Caco-2 (cell line): Measurements from ENCODE around the gene INS. TPM values are rescaled to one million over a fixed set of nuclear protein-coding genes. Genes with fewer than 3 reads are reported as not detected.

ENCODE experiments used
- BruUV-seq: library from RNA; stranded (reverse); fragments of 400-500 nt; replicated peaks from 2 replicates; lab custom pipeline; 2021; lab: Mats Ljungman, UMichigan
- CTCF ChIA-PET: fragments of 300-600 bp; sonication (Branson Sonifier 250); formaldehyde crosslinking; loops from one replicate; lab custom pipeline; 2022; ENCODE audit warnings: antibody characterized with exemption; lab: Charles Lee
- POLR2A ChIA-PET: fragments of 300-600 bp; sonication (Branson Sonifier 250); formaldehyde crosslinking; loops from one replicate; lab custom pipeline; 2022; ENCODE audit warnings: antibody characterized with exemption; lab: Charles Lee
- DNase-seq, 2 experiments: peaks; one replicate each; pipeline versions ENCODE4 v3.0.0 to v3.0.0-alpha.2; 2020 to 2022
- H3K27me3 ChIP-seq: replicated peaks from 2 replicates; pipeline ENCODE4 v1.6.0; 2011; ENCODE audit warnings: low read length; ENCODE audit not compliant: control insufficient read depth, insufficient read depth
- H3K36me3 ChIP-seq: 2 replicates; pipeline ENCODE4 v1.5.1; 2011; ENCODE audit warnings: low read length; ENCODE audit not compliant: control insufficient read depth, insufficient read depth
- H3K4me1 ChIP-seq: fragments of 250-450 bp; sonication (Bioruptor Pico); 2 replicates; pipeline ENCODE4 v1.5.1; 2020; ENCODE audit warnings: mild to moderate bottlenecking
- H3K4me3 ChIP-seq: 2 replicates; pipeline ENCODE4 v1.5.1; 2011; ENCODE audit warnings: low read depth, mild to moderate bottlenecking, control low read depth, low read length
- H3K9me3 ChIP-seq: fragments of 250-450 bp; sonication (Bioruptor Pico); 2 replicates; pipeline ENCODE4 v1.5.1; 2020; ENCODE audit warnings: mild to moderate bottlenecking, moderate library complexity
- H3K27ac Mint-ChIP-seq: one replicate; pipeline ENCODE4 v1.8.0; 2022; ENCODE audit warnings: mixed read lengths; ENCODE audit not compliant: unreplicated experiment
- H3K27me3 Mint-ChIP-seq: one replicate; pipeline ENCODE4 v1.8.0; 2022; ENCODE audit warnings: mixed read lengths; ENCODE audit not compliant: insufficient read depth, unreplicated experiment
- H3K36me3 Mint-ChIP-seq: one replicate; pipeline ENCODE4 v1.8.0; 2022; ENCODE audit warnings: mild to moderate bottlenecking, mixed read lengths; ENCODE audit not compliant: insufficient read depth, unreplicated experiment
- H3K4me1 Mint-ChIP-seq: one replicate; pipeline ENCODE4 v1.8.0; 2022; ENCODE audit warnings: low read depth, mixed read lengths; ENCODE audit not compliant: unreplicated experiment
- H3K4me3 Mint-ChIP-seq: one replicate; pipeline ENCODE4 v1.8.0; 2022; ENCODE audit warnings: mild to moderate bottlenecking, moderate library complexity, mixed read lengths; ENCODE audit not compliant: unreplicated experiment
- H3K9me3 Mint-ChIP-seq: one replicate; pipeline ENCODE4 v1.8.0; 2022; ENCODE audit warnings: mixed read lengths; ENCODE audit not compliant: unreplicated experiment
- intact Hi-C: fragments of 100-400 bp; cut with micrococcal nuclease; formaldehyde crosslinking; loops from one replicate; pipeline ENCODE4 v1.10.0; 2022; ENCODE audit not compliant: unreplicated experiment
- total RNA-seq: library from RNA; stranded (reverse); gene quantifications from 2 replicates; pipeline ENCODE4 v1.2.3, GENCODE V29; 2022
- TF ChIP-seq, protein P1 (sequence below), 2 experiments: fragments of 200-600 bp in 1 of 2; IDR thresholded peaks; 1 replicate in 1 of 2; 2 replicates in 1 of 2; pipeline versions ENCODE4 v1.5.1 to v1.8.0; 2011 to 2022; ENCODE audit warnings: antibody characterized with exemption in 1 of 2, control low read depth in 1 of 2, inconsistent platforms in 1 of 2, low read depth in 1 of 2, low read length in 1 of 2, mild to moderate bottlenecking in 1 of 2, moderate library complexity in 1 of 2; ENCODE audit not compliant: insufficient read depth in 1 of 2, severe bottlenecking in 1 of 2, unreplicated experiment in 1 of 2

INS gene
- total RNA-seq, 1 experiment from 2014 or later, result not detected

DNA sequence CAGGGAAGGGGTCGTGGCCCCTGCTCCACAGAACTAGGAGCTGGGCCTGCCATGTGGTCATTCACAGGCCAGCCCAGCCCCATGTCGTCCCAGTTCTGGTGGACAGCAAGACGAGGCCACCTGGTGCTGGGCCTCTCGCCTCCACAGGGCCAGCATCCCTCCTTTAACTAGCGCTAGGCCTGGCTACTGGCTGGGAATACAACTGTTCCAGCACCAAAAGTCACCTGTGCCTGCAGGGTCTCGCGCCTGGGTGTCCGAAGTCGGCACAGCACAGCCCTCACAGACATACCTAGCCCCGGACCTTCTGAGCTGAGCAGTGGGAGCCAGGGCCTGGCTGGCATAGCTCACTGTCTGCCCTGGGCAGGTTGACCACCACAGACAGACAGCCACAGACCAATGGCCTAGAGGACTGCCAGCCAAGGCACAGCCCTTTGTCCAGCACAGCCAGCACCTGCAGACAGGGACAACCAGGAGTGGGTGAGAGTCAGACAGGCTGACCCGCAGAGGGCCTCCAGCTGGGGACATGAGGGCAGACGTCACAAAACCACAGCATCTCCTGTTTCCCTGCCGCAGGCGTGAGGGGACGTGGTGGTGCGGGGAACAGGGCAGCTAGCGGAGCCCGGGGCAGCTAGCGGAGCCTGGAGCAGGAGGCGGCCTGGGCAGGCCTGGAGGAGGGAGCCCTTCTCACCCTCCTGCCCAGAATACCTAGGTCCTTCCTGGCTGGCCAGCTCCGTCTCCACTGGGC is 37.8 kb upstream of the INS start:
- H3K36me3 ChIP-seq, result no peaks in the 10 kb centered on the region
- no peaks in the 10 kb centered on the region for H3K27me3 ChIP-seq
- ChIA-PET POLR2A (interaction anchor here (0.6 to 1.3 kb wide), 2 partner anchors 13 to 178 kb away, joined by 3 to 5 read pairs; no protein-coding TSS in a partner anchor), CTCF (interaction anchor here (0.6 to 4.1 kb wide), 12 partner anchors 12 to 222 kb away, joined by 3 to 68 read pairs (median 7); partner anchors contain the start of genes C11orf21 and TSPAN32)
- TF ChIP-seq, protein P1, sequence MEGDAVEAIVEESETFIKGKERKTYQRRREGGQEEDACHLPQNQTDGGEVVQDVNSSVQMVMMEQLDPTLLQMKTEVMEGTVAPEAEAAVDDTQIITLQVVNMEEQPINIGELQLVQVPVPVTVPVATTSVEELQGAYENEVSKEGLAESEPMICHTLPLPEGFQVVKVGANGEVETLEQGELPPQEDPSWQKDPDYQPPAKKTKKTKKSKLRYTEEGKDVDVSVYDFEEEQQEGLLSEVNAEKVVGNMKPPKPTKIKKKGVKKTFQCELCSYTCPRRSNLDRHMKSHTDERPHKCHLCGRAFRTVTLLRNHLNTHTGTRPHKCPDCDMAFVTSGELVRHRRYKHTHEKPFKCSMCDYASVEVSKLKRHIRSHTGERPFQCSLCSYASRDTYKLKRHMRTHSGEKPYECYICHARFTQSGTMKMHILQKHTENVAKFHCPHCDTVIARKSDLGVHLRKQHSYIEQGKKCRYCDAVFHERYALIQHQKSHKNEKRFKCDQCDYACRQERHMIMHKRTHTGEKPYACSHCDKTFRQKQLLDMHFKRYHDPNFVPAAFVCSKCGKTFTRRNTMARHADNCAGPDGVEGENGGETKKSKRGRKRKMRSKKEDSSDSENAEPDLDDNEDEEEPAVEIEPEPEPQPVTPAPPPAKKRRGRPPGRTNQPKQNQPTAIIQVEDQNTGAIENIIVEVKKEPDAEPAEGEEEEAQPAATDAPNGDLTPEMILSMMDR (IDR thresholded peaks at IDR 0.05; ENCODE audit: insufficient read depth in 1 of 2, low read depth in 1 of 2, low read length in 1 of 2, severe bottlenecking in 1 of 2, unreplicated experiment in 1 of 2), result no peak
- H3K9me3 Mint-ChIP-seq, result peaks cover 10% of the 10 kb centered on the region
- BruUV-seq, result no TSS peak
- peak overlapping the region; percentile 51 for H3K27ac Mint-ChIP-seq
- peaks cover 7% of the 10 kb centered on the region for H3K27me3 Mint-ChIP-seq
- DNase-seq, result no peak
- no peak overlapping the region for H3K4me3 ChIP-seq
- peaks cover 43% of the 10 kb centered on the region for H3K4me1 Mint-ChIP-seq
- peaks cover 36% of the 10 kb centered on the region for H3K36me3 Mint-ChIP-seq
- peaks cover 53% of the 10 kb centered on the region for H3K4me1 ChIP-seq
- H3K4me3 Mint-ChIP-seq, result no peak overlapping the region
- intact Hi-C loops, result no loop called here
- no peaks in the 10 kb centered on the region for H3K9me3 ChIP-seq

DNA sequence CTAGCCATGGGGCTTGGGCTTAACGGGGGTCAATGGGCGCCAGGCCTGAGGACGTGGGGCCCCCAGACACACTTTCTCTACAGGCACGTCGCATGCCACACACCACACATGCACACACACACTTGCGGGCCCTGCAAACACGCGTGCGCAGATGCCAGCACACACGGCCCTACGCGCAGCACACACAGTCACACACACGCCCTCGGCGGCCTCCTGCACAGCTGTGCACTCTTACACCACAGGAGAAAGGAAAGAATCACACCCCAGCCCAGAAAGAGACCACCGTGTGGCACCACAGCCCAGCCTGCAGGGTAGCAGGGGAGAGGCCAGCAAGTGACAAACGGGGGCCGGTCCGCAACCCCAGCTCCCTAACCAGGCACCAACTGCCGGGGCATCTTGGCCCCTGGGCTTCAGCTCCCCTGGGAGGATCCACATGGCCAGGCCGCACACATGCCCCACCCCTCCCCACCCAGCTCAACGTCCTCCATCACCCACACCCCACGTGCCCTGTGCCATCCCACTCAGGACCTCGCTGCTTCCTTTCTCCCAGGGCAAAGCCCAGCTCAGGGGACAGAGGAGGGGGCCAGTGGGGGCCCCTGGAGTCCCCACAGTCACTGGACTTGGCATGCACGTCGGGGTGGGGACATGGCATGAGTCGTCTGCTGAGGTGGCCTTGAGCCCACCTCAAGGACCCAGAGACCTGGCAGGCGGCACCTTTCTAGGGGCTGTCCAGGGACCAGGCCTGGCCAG is 36.9 kb upstream of the INS start:
- no peak for DNase-seq
- intact Hi-C loops, result loop anchor here (1.0 to 2.0 kb wide), 7 partner anchors 7 to 221 kb away; partner anchors contain the start of gene ASCL2
- Histone ChIP-seq H3K4me1 (peaks cover 45% of the 10 kb centered on the region), H3K27me3 (no peaks in the 10 kb centered on the region), H3K4me3 (no peak overlapping the region), H3K36me3 (no peaks in the 10 kb centered on the region), H3K9me3 (no peaks in the 10 kb centered on the region)
- peaks cover 37% of the 10 kb centered on the region for H3K4me1 Mint-ChIP-seq
- peaks cover 7% of the 10 kb centered on the region for H3K27me3 Mint-ChIP-seq
- BruUV-seq, result no TSS peak
- peaks cover 10% of the 10 kb centered on the region for H3K9me3 Mint-ChIP-seq
- peak overlapping the region; percentile 51 for H3K27ac Mint-ChIP-seq
- H3K36me3 Mint-ChIP-seq, result peaks cover 28% of the 10 kb centered on the region
- TF ChIP-seq, protein P1 (IDR thresholded peaks at IDR 0.05; ENCODE audit: insufficient read depth in 1 of 2, low read depth in 1 of 2, low read length in 1 of 2, severe bottlenecking in 1 of 2, unreplicated experiment in 1 of 2), result no peak
- CTCF ChIA-PET, result interaction anchor here (0.5 to 4.1 kb wide), 21 partner anchors 8 to 223 kb away, joined by 3 to 68 read pairs (median 4); partner anchors contain the start of genes C11orf21, CD81, TSPAN32 and TSSC4
- POLR2A ChIA-PET, result interaction anchor here (0.6 to 1.3 kb wide), 3 partner anchors 13 to 101 kb away, joined by 3 to 5 read pairs (median 3); no protein-coding TSS in a partner anchor
- no peak overlapping the region for H3K4me3 Mint-ChIP-seq
